ENCODE results near the gene STRADB. TPM values are rescaled to one million over a fixed set of nuclear protein-coding genes. Genes with fewer than 3 reads are reported as not detected.
"Not testable (repeated sequence)": the region's sequence is repeated elsewhere in the genome, so short reads cannot be mapped to it uniquely, and the experiment has no call there.

Gene STRADB
- total RNA-seq, 1 experiment from 2014 or later: 17.4 TPM

DNA sequence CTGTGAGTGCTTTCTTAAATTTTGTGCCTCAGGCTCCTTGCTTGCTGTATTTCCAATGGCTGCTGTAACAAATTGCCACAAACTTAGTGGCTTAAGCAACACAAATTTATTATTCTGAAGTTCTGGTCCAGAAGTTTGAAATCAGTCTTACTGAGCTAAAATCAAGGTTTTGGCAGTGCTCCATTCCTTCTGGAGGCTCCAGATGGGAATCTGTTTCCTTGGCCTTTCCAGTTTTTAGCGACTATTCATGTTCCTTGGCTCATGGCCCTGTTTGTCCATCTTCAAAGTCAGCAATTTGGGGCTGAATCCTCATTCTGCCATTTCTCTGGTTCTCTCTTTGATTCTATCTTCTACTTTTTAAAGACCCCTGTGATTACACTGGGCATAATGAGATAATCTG is 31.8 kb downstream of the STRADB start:
- no peak overlapping the region for H3K4me3 ChIP-seq (replicated peaks in 1 of 2; ENCODE audit: low read depth in 1 of 2, low read length in 2 of 2)
- RAD21 ChIA-PET (ENCODE audit: low non-redundant PET in 1 of 2, low total read pairs in 2 of 2, uncharacterized antibody in 2 of 2, unreplicated experiment in 2 of 2): no interaction called here
- no peaks in the 10 kb centered on the region for H3K9me2 ChIP-seq (ENCODE audit: insufficient read depth)
- no TSS peak for BruUV-seq (replicated peaks)
- CTCF ChIA-PET: no interaction called here
- H3K79me2 ChIP-seq (ENCODE audit: insufficient read depth, low read length): no peaks in the 10 kb centered on the region
- no peak for ATAC-seq
- H3K4me2 ChIP-seq (ENCODE audit: low read length): no peak overlapping the region
- no peaks in the 10 kb centered on the region for H3K36me3 ChIP-seq (ENCODE audit: control insufficient read depth in 1 of 2, insufficient read depth in 2 of 2, low read length in 2 of 2)
- H4K20me1 ChIP-seq (ENCODE audit: insufficient read depth): no peaks in the 10 kb centered on the region
- H3K27me3 ChIP-seq (ENCODE audit: insufficient read depth, low read length): no peaks in the 10 kb centered on the region
- H3K9ac ChIP-seq (ENCODE audit: low read length): no peak overlapping the region
- no peaks in the 10 kb centered on the region for H3K4me1 ChIP-seq (ENCODE audit: control insufficient read depth in 1 of 2, insufficient read depth in 2 of 2, low read length in 2 of 2)
- no peak for DNase-seq (ENCODE audit: low read depth, low spot score)
- POLR2A ChIA-PET: no interaction called here
- H3K27ac ChIP-seq (ENCODE audit: low read depth, low read length): no peak overlapping the region
- TF ChIP-seq ZFX (IDR thresholded peaks at IDR 0.05): no peak
- no peak for TF ChIP-seq SIN3A (IDR thresholded peaks at IDR 0.05; ENCODE audit: low read depth)
- no peak for TF ChIP-seq JUND (IDR thresholded peaks at IDR 0.05)
- no peak for TF ChIP-seq ZNF274 (IDR thresholded peaks at IDR 0.05; ENCODE audit: low read depth, low read length)
- TF ChIP-seq RAD21 (IDR thresholded peaks at IDR 0.05; ENCODE audit: low read depth): no peak
- no peak for TF ChIP-seq SRF (IDR thresholded peaks at IDR 0.05; ENCODE audit: low read depth)
- no peak for TF ChIP-seq CEBPB (IDR thresholded peaks at IDR 0.05; ENCODE audit: low read depth)
- TF ChIP-seq POLR2AphosphoS5 (IDR thresholded peaks at IDR 0.05; ENCODE audit: low read depth, low read length): no peak
- no peak for TF ChIP-seq FOSL1 (IDR thresholded peaks at IDR 0.05; ENCODE audit: low read depth)
- TF ChIP-seq, protein P1, sequence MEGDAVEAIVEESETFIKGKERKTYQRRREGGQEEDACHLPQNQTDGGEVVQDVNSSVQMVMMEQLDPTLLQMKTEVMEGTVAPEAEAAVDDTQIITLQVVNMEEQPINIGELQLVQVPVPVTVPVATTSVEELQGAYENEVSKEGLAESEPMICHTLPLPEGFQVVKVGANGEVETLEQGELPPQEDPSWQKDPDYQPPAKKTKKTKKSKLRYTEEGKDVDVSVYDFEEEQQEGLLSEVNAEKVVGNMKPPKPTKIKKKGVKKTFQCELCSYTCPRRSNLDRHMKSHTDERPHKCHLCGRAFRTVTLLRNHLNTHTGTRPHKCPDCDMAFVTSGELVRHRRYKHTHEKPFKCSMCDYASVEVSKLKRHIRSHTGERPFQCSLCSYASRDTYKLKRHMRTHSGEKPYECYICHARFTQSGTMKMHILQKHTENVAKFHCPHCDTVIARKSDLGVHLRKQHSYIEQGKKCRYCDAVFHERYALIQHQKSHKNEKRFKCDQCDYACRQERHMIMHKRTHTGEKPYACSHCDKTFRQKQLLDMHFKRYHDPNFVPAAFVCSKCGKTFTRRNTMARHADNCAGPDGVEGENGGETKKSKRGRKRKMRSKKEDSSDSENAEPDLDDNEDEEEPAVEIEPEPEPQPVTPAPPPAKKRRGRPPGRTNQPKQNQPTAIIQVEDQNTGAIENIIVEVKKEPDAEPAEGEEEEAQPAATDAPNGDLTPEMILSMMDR (IDR thresholded peaks at IDR 0.05 in 2 of 3, conservative IDR thresholded peaks at IDR 0.05 in 1 of 3; ENCODE audit: borderline replicate concordance in 1 of 3, insufficient read depth in 1 of 3, low read depth in 2 of 3, low read length in 2 of 3): no peak
- no peak for TF ChIP-seq CBX3 (IDR thresholded peaks at IDR 0.05; ENCODE audit: low read depth)
- no peak for TF ChIP-seq EZH2 (IDR thresholded peaks at IDR 0.05)
- TF ChIP-seq, protein P2, sequence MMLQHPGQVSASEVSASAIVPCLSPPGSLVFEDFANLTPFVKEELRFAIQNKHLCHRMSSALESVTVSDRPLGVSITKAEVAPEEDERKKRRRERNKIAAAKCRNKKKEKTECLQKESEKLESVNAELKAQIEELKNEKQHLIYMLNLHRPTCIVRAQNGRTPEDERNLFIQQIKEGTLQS (IDR thresholded peaks at IDR 0.05): no peak
- TF ChIP-seq, protein P3, sequence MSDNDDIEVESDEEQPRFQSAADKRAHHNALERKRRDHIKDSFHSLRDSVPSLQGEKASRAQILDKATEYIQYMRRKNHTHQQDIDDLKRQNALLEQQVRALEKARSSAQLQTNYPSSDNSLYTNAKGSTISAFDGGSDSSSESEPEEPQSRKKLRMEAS (IDR thresholded peaks at IDR 0.05): no peak
- TF ChIP-seq, protein P4, sequence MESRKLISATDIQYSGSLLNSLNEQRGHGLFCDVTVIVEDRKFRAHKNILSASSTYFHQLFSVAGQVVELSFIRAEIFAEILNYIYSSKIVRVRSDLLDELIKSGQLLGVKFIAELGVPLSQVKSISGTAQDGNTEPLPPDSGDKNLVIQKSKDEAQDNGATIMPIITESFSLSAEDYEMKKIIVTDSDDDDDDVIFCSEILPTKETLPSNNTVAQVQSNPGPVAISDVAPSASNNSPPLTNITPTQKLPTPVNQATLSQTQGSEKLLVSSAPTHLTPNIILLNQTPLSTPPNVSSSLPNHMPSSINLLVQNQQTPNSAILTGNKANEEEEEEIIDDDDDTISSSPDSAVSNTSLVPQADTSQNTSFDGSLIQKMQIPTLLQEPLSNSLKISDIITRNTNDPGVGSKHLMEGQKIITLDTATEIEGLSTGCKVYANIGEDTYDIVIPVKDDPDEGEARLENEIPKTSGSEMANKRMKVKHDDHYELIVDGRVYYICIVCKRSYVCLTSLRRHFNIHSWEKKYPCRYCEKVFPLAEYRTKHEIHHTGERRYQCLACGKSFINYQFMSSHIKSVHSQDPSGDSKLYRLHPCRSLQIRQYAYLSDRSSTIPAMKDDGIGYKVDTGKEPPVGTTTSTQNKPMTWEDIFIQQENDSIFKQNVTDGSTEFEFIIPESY (IDR thresholded peaks at IDR 0.05; ENCODE audit: extremely low read depth, insufficient replicate concordance, low read length): no peak
- H2AFZ ChIP-seq (ENCODE audit: low read depth, low read length, poor library complexity, severe bottlenecking): no peak overlapping the region
- no peaks in the 10 kb centered on the region for H3K9me3 ChIP-seq (ENCODE audit: control insufficient read depth in 1 of 2, insufficient read depth in 1 of 2, low read depth in 1 of 2, low read length in 2 of 2)
- intact Hi-C loops (cut with micrococcal nuclease): no loop called here

DNA sequence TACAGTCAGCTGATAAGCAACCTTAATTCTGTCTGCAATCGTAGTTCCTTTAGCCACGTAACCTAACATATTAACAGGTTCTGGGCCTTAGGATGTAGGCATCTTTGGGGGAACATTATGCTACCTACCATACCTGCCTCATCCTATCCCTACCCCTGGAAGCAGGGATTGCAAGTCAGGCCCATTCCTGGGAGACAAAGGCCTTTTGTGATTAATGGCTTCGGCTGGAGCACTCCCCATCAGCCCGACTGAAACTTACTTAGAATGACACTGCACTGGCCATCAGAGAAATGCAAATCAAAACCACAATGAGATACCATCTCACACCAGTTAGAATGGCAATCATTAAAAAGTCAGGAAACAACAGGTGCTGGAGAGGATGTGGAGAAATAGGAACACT is 32.2 kb downstream of the STRADB start:
- H3K36me3 ChIP-seq (ENCODE audit: control insufficient read depth in 1 of 2, insufficient read depth in 2 of 2, low read length in 2 of 2); H4K20me1 ChIP-seq (ENCODE audit: insufficient read depth); intact Hi-C loops (cut with micrococcal nuclease); BruUV-seq (replicated peaks); H3K9me3 ChIP-seq (ENCODE audit: control insufficient read depth in 1 of 2, insufficient read depth in 1 of 2, low read depth in 1 of 2, low read length in 2 of 2); POLR2A ChIA-PET; H3K27me3 ChIP-seq (ENCODE audit: insufficient read depth, low read length); H3K4me3 ChIP-seq (replicated peaks in 1 of 2; ENCODE audit: low read depth in 1 of 2, low read length in 2 of 2); H2AFZ ChIP-seq (ENCODE audit: low read depth, low read length, poor library complexity, severe bottlenecking); H3K9ac ChIP-seq (ENCODE audit: low read length); H3K4me1 ChIP-seq (ENCODE audit: control insufficient read depth in 1 of 2, insufficient read depth in 2 of 2, low read length in 2 of 2); H3K27ac ChIP-seq (ENCODE audit: low read depth, low read length); ATAC-seq; DNase-seq (ENCODE audit: low read depth, low spot score); H3K79me2 ChIP-seq (ENCODE audit: insufficient read depth, low read length); H3K4me2 ChIP-seq (ENCODE audit: low read length); H3K9me2 ChIP-seq (ENCODE audit: insufficient read depth); CTCF ChIA-PET; RAD21 ChIA-PET (ENCODE audit: low non-redundant PET in 1 of 2, low total read pairs in 2 of 2, uncharacterized antibody in 2 of 2, unreplicated experiment in 2 of 2): not testable (repeated sequence)

Data from HCT116 (cell line).